Lung (tissue), 12 donors: Measurements from ENCODE around the gene PADI2. TPM values are rescaled to one million over a fixed set of nuclear protein-coding genes. Genes with fewer than 3 reads are reported as not detected.

Experiments used
- ATAC-seq: fragments of 200-7000 bp; cut with Tn5 transposase; one replicate; pipeline ENCODE4 v1.9.1; 2020; ENCODE audit warnings: moderate number of reproducible peaks; ENCODE audit not compliant: insufficient read depth, low FRiP score
- DNase-seq, 3 donors: peaks; one replicate each; pipeline ENCODE4 v3.0.0-alpha.2; 2013 to 2017
- H3K27ac ChIP-seq, 2 donors: one replicate each; pipeline ENCODE4 v1.5.1; 2013; ENCODE audit warnings: mild to moderate bottlenecking in 2 of 2, moderate library complexity in 2 of 2, control low read depth in 1 of 2, inconsistent platforms in 1 of 2, low read depth in 1 of 2, low read length in 1 of 2
- H3K27me3 ChIP-seq, 3 donors: one replicate each; pipeline ENCODE4 v1.5.1; 2013; ENCODE audit warnings: low read length in 2 of 3; ENCODE audit not compliant: control insufficient read depth in 3 of 3, insufficient read depth in 3 of 3
- H3K36me3 ChIP-seq, 4 donors: one replicate each; pipeline ENCODE4 v1.5.1; 2013; ENCODE audit warnings: low read length in 4 of 4, mild to moderate bottlenecking in 1 of 4, moderate library complexity in 1 of 4; ENCODE audit not compliant: control insufficient read depth in 4 of 4, insufficient read depth in 4 of 4
- H3K4me1 ChIP-seq, 5 donors: one replicate each; pipeline ENCODE4 v1.5.1; 2013; ENCODE audit warnings: low read length in 5 of 5, mild to moderate bottlenecking in 2 of 5, moderate library complexity in 1 of 5; ENCODE audit not compliant: control insufficient read depth in 5 of 5, insufficient read depth in 5 of 5
- H3K4me3 ChIP-seq: one replicate; pipeline ENCODE4 v1.5.1; 2013; ENCODE audit warnings: mild to moderate bottlenecking, control low read depth, moderate library complexity
- H3K9ac ChIP-seq, 2 donors: one replicate each; pipeline ENCODE4 v1.5.1; 2013; ENCODE audit warnings: low read length in 2 of 2, control low read depth in 1 of 2; ENCODE audit not compliant: insufficient read depth in 1 of 2
- H3K9me3 ChIP-seq, 4 donors: one replicate each; pipeline ENCODE4 v1.5.1; 2013; ENCODE audit warnings: low read length in 3 of 4, mild to moderate bottlenecking in 1 of 4, moderate library complexity in 1 of 4; ENCODE audit not compliant: control insufficient read depth in 4 of 4, insufficient read depth in 3 of 4
- CTCF ChIP-seq: IDR thresholded peaks from 2 replicates; pipeline ENCODE4 v1.5.1; 2012; ENCODE audit warnings: mild to moderate bottlenecking; ENCODE audit errors: control extremely low read depth, extremely low read depth
- WGBS, 2 donors: extraction: QIAGEN DNeasy Blood & Tissue Kit; methylation state at CpG; one replicate each; pipeline ENCODE4 v1.1.7; 2013; 5-methylcytosine and 5-hydroxymethylcytosine counted together
- polyA plus RNA-seq, 2 donors: library from polyadenylated mRNA; stranded (reverse); fragments of 200-250 nt; gene quantifications; one replicate each; pipeline ENCODE4 v1.2.1, GENCODE V29; 2013
- total RNA-seq, 2 donors: library from RNA; depleted of rRNA in 1 of 2; stranded (reverse); fragments of >200 nt in 1 of 2; gene quantifications; one replicate each; pipeline ENCODE4 v1.2.1, GENCODE V29; 2014 to 2021
- donor health status: control.
- donor health status: control.
- donor health status: Bipolar disorder and iron deficiency.
- donor health status: healthy.
- donor health status: DM: yes; HTN: yes; CAD: no.

Gene PADI2
- total and polyA plus RNA-seq, 4 donors: 1.2 to 12.8 (median 3.4) TPM

GRCh38 chr1:17102232-17102631 is 17.0 kb downstream of the PADI2 start:
- Histone ChIP-seq H3K9me3 (no peaks in the 10 kb centered on the region), H3K9ac (no peak overlapping the region), H3K27ac (no peak overlapping the region), H3K36me3 (no peaks in the 10 kb centered on the region), H3K4me3 (no peak overlapping the region), H3K4me1 (peaks cover 0 to 5% (median 0%) of the 10 kb centered on the region in 5 donors), H3K27me3 (no peaks in the 10 kb centered on the region)
- no peak for TF ChIP-seq CTCF
- WGBS, 2 donors: 85 to 92% methylated on average over 2 of the region's 2 CpGs
- ATAC-seq: no peak
- DNase-seq: no peak

- DNase-seq (no peak), ATAC-seq (no peak)
- no peak for TF ChIP-seq CTCF
- 69 to 70% methylated on average over 4 of the region's 4 CpGs for WGBS, 2 donors
- Histone ChIP-seq H3K9ac (no peak overlapping the region), H3K4me1 (peaks cover 0 to 4% (median 0%) of the 10 kb centered on the region in 5 donors), H3K9me3 (no peaks in the 10 kb centered on the region), H3K36me3 (no peaks in the 10 kb centered on the region), H3K4me3 (no peak overlapping the region), H3K27ac (no peak overlapping the region), H3K27me3 (no peaks in the 10 kb centered on the region)
Measured at GRCh38 chr1:17101261-17101660, 18.0 kb downstream of the PADI2 start.

GRCh38 chr1:17099616-17100340 is 19.5 kb downstream of the PADI2 start:
- Histone ChIP-seq H3K4me1 (no peaks in the 10 kb centered on the region), H3K27me3 (no peaks in the 10 kb centered on the region), H3K4me3 (no peak overlapping the region), H3K36me3 (no peaks in the 10 kb centered on the region), H3K27ac (no peak overlapping the region), H3K9me3 (no peaks in the 10 kb centered on the region), H3K9ac (no peak overlapping the region)
- TF ChIP-seq CTCF: no peak
- WGBS, 2 donors: 75 to 81% methylated on average over 10 of the region's 10 CpGs
- no peak for ATAC-seq
- no peak for DNase-seq
